Thyroid gland (tissue), 4 donors: ENCODE data around the gene PDE8B.

ENCODE experiments used
- POLR2A ChIP-seq, 2 donors: fragments of 450-650 bp; IDR thresholded peaks; one replicate each; pipeline ENCODE4 v1.6.1; 2017; ENCODE audit warnings: antibody characterized with exemption in 2 of 2, mild to moderate bottlenecking in 2 of 2, moderate library complexity in 1 of 2
- TF ChIP-seq, protein P1 (sequence below), 6 experiments: fragments of 200-600 bp in 3 of 6; fragments of 450-650 bp in 3 of 6; sonication (generic) in 3 of 6; IDR thresholded peaks; one replicate each; pipeline ENCODE4 v1.5.1; 2016 to 2019; ENCODE audit warnings: antibody characterized with exemption in 6 of 6, mild to moderate bottlenecking in 2 of 6, inconsistent platforms in 1 of 6, moderate library complexity in 1 of 6

- no peak for TF ChIP-seq POLR2A (IDR thresholded peaks at IDR 0.05)
- TF ChIP-seq, protein P1, sequence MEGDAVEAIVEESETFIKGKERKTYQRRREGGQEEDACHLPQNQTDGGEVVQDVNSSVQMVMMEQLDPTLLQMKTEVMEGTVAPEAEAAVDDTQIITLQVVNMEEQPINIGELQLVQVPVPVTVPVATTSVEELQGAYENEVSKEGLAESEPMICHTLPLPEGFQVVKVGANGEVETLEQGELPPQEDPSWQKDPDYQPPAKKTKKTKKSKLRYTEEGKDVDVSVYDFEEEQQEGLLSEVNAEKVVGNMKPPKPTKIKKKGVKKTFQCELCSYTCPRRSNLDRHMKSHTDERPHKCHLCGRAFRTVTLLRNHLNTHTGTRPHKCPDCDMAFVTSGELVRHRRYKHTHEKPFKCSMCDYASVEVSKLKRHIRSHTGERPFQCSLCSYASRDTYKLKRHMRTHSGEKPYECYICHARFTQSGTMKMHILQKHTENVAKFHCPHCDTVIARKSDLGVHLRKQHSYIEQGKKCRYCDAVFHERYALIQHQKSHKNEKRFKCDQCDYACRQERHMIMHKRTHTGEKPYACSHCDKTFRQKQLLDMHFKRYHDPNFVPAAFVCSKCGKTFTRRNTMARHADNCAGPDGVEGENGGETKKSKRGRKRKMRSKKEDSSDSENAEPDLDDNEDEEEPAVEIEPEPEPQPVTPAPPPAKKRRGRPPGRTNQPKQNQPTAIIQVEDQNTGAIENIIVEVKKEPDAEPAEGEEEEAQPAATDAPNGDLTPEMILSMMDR (IDR thresholded peaks at IDR 0.05) = no peak
Measured at GRCh38 chr5:77431286-77431685, 220.8 kb downstream of the PDE8B start.
